Measurements from ENCODE around the gene SYNRG.

Gene SYNRG

GRCh38 chr17:37475731-37476420, 133.3 kb downstream of the SYNRG start:
- DNase-seq: no peak

GRCh38 chr17:37470181-37470580, 139.0 kb downstream of the SYNRG start:
- DNase-seq: no peak

- DNase-seq: no peak
Measured at GRCh38 chr17:37466471-37466870, 142.7 kb downstream of the SYNRG start.

GRCh38 chr17:37465069-37465616, 144.1 kb downstream of the SYNRG start:
- no peak for DNase-seq
